CD1c-positive myeloid dendritic cell (primary cell): Measurements from ENCODE around the gene ACADS.
A peak's percentile ranks its signal among the peaks of the same experiment; 100 is the strongest.

Source experiments
- DNase-seq: peaks from one replicate; pipeline ENCODE4 v3.0.0-alpha.2; 2016; ENCODE audit errors: extremely low spot score

The ACADS gene, protein sequence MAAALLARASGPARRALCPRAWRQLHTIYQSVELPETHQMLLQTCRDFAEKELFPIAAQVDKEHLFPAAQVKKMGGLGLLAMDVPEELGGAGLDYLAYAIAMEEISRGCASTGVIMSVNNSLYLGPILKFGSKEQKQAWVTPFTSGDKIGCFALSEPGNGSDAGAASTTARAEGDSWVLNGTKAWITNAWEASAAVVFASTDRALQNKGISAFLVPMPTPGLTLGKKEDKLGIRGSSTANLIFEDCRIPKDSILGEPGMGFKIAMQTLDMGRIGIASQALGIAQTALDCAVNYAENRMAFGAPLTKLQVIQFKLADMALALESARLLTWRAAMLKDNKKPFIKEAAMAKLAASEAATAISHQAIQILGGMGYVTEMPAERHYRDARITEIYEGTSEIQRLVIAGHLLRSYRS

DNA sequence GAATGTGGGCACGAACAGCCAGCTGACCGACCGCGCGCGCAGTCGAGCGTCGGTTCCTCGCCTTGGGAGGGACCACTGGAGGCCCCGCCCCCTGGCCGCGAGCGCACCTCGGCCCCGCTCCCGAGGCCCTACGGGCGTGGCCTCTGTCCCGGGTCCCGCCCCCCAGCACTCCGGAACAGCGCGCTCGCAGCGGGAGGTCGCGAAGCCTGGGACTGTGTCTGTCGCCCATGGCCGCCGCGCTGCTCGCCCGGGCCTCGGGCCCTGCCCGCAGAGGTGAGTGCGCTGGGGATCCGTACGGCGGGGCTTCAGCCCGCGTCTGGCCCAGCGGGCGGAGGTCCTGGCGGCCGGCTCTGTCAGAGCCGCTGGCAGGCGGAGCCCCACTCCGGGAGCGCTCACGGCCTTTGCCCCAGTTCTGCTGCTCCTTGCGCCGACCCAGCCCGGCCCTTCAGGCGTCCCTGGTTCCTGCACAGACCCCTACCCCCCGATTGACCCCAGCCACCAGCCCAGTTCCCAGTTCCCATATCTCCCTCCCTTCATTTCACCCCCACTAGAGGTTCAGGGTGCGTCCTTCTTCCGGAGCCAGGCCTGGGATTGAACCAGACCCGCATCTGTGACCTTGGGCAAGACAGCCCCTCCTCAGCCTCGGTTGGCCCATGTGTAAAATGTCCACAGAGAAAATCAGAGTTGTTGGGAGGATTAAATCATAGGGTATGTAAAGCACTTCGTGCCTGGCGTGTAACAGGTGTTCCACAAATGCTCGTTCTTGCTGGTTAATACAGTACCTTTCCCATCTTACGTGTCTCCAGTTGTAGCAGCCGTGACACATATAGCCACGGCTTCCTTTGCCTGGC is at the start of gene ACADS:
TSS of gene ACADS (plus strand) at position 168 of the 851 bp plus-strand sequence. CDS start at position 228, 60 bp downstream.
- peak; percentile 94 for DNase-seq

DNA sequence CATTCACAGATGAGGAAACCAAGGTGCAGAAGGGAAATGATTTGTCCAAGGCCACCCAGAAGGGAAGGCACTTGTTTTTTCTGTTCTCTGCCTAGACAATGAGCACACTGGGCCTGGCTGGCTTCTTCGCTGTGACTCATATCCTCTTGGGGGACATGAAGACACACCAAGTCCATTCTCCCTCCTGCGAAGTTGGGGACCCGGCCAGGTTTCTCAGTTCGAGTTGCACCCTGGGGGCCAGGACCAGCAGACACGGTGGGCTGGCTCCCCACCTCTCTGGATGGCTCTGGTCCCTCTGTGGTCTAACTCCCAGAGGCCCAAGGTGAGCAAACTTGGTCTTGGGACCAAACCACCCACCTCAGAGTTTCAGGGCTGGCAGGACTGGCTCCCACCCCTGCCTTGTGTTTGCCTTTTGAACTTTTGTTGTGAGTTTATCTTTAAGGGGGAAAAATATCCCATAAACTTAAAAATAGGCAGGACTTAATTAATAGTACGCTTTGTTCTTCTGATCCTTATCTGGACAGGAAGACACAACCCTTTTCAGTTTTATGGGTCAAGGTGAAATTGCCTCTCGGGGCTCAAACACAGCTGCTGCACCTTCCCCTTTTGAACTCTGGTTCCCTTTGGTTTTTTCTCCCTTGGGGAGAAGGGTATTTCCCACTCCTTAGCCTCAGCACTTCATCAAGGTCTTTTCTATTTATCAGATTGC is 47.7 kb upstream of the ACADS start:
- DNase-seq: peak; percentile 51

DNA sequence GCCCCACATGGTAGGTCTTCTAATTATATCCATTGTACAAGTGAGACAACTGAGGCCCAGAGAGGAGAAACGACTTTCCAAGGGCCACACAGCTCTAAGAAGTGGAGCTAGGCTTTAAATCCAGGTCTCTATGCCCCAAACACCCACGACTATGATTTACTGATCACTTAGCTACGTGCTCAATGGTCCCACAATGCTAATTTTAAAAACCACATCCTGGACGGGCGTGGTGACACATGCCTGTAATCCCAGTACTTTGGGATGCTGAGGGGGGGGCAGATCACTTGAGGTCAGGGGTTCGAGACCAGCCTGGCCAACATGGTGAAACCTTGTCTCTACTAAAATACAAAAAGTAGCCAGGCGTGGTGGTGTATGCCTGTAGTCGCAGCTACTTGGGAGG is 47.1 kb upstream of the ACADS start:
- no peak for DNase-seq

DNA sequence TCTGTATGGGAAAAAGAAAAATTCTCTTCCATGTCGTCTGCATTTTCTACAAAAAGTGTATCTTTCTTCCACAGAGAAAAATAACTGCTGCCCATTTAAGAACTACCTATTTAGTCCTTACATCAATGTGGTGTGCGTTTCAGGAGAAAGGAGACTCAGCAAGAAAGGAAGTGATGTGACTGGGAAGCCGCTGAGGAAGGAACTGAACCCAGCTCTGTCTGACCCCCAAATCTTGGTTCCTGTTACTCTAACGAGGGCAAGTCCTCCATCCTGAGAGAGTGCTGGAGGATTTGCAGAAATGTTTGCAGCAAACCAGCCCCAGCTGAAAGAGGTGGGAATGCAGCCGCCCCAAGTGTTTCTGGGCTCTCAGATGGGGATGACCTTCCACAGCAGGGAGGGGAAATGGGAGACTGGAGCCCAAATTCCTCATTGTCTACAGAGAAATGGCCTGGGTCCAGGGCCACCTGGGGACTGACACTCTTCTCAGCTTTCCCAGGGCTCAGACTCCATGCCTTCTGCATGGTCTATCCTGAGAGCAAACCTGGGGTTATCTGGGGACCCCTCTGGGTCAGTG is 45.4 kb upstream of the ACADS start:
- peak; percentile 76 for DNase-seq

DNA sequence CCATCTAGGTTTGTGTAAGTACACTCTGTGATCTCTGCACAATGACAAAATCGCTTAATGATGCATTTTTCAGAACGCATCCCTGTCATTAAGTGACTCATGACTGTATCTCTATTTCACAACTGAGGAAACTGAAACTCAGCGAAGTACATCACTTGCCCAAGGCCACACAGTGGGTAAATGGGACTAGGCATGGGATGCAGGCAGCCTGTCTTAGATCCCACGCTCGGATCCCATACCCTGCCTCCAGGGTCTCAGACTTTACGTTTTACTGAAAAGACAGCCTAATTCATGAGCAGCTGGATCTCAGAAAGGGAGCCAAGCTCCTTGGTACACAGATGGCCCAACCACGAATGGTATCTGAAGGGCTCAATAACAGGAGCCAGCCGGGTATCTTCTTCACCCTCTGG is 41.1 kb upstream of the ACADS start:
- DNase-seq: peak; percentile 86

DNA sequence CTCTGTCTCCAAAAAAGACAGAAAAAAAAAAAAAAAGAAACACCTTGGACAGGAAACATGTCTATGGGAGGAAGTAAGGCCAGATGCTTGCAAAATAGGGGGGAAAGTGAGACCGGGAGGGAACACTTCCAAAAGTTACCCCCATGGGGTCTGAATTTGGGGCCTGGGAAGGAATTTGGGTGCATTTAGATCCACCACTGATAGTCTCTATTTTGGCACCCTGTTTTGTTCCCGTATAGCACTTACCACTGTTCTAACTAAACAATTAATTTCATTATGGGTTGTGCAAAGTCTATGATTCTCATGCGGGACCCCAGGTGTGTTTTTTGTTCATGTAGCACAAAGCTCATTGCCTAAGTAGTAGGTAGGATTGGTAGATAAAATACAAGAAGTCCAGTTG is 40.1 kb upstream of the ACADS start:
- DNase-seq: no peak

DNA sequence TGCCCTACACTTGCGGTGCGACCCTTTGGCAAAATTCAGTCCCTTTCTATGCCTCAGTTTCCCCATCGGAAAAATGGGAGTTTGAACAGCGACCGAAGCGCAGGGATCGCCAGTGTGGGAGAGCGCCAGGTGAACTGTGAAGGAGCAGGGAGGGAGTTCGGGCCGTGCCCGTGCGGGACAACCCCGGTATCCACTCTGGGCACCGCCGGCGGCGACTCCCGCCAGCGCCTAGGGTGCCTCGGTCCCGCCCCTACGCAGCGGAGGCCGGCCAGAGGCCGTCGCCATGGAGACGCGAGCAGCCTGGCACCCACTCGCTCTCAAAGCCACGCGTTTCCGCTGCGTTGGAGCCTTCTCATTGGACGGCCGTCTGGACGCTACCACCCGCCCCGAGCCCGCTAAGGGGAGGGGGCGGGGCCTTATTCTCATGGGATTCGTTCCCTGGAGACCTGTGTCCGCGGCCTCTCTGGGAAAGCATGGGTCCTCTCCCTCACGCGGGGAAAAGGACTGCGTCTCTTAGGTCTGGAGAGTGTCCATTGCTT is 39.4 kb upstream of the ACADS start:
- DNase-seq: peak; percentile 99

DNA sequence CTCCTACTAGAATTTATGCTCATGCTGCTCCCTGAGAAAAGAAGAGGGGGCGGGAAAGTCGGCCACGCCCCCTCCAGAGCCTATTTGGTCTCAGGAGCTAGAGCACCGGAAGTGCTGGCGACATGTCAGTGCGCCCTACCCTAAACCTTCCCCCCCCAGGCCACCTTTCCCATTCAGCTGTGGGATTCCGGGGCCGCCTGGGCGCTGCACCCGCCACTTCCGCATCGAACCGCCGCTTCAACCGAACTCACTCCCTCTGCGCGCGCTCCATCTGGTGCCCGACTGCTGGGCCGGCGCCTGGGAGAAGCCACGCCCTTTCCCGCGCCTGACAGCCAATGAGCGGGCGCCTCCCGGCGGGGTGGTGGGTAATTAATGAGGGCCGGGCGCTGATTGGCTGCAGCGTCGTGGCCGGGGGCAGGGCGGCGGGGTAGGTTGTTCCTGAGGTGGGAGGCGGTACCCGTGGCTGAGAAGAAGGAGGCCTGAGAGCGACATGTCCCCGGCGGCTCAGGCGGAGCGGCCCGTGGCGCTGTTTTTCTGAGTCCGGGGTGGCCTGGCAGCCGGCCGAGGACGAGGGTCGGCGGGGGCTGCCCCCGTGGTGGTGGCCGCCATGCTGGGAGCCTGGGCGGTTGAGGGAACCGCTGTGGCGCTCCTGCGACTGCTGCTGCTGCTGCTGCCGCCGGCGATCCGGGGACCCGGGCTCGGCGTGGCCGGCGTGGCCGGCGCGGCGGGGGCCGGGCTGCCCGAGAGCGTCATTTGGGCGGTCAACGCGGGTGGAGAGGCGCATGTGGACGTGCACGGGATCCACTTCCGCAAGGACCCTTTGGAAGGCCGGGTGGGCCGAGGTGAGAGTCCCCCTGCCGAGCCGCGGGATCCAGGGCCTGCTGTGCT is 38.7 kb upstream of the ACADS start, which contains the start of gene MLEC:
TSS of gene MLEC (plus strand) at position 460 of the 888 bp plus-strand sequence. CDS start at position 608, 148 bp downstream.
- DNase-seq: peak; percentile 99

DNA sequence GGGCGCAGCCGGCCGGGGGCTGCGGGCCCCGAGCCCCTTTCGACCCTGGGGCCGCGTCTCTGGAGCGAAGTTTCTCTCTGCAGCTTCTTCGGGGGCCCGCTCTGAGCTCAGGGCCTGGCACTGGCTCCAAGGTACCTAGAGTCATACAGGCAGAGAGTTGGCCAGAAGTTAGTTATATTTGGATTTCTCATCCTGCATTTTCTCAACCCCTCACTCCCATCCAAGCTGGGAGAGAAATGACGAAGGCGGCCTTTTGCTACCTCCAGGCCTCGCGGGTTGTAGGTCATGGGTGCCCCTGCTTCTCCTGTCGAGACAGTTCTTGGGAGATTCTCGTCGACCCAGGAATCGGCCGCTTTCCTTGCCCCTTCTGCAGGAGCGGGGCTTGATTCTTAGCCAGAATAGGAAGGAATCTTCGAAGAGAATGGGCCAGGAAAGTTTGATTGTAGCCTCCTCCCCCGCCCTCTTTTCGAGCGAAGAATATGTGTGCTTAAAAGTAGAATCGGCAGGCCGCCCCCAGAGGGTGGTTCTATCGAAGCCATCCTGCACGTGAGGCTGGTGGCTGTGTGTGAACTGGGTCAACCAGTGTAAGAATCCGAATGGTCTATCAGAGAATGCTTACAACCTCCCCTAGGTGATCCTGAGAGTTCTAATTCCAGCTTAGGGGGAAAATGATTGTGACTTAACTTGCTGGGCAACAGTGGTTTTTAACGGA is 37.9 kb upstream of the ACADS start:
- peak; percentile 44 for DNase-seq

DNA sequence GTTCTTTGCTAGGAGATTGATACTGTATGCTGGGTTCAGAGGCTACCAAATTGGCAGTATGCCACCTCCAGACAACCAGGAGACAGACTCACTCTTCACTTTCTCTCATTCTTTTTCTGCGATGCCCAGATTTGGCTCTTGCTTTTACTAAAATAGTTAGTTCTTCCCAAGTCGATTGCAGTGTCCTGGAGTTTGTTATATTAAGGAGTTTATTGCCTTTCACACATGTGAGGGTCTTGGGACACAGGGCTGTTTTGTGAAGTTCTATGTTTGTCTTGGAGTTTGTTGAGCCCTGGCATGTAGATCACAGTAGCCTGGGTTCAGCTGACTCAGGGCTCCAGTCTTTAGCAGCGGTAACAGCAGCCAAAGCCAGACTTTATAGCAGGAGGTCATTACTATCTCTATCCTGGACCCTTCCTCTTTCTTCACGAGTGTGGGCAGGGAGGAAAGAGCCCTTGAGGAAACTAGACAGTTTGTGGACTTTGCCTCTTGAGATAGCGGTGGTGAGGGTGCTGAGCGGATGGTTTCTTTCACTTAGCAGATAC is 37.0 kb upstream of the ACADS start:
- peak; percentile 63 for DNase-seq

DNA sequence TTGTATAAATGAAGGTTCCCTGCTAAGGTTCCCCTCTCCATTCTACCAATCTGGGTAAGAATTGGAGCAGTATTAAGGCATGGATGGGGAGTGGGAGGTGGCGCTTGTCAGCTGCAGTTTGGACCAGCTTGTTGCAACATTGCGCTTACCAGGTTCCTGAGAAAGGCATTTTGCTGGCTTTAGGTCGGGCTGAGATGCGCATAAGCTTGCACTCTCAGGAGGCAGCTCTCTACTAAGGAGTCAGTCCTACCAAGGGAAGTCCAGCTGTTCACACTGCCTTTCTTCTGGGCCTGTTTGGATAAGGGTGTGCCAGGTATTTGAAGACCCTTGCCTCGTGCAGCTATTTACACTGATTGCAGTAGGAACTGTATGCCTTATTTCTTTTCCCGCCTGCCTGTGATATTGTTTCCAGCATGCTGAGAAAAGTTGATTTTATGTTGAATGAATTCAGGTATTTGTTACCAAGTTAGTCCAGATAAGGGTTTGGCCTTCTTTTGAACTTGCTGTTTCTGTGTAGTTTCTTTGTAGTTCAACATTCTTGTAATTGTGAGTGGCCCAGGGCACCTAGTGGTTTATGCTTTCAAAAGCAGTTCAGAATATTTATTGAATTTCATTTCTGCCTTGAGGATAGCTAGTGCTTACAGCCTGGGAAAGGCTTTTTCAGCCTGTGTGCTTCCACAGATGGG is 36.1 kb upstream of the ACADS start:
- DNase-seq: no peak

DNA sequence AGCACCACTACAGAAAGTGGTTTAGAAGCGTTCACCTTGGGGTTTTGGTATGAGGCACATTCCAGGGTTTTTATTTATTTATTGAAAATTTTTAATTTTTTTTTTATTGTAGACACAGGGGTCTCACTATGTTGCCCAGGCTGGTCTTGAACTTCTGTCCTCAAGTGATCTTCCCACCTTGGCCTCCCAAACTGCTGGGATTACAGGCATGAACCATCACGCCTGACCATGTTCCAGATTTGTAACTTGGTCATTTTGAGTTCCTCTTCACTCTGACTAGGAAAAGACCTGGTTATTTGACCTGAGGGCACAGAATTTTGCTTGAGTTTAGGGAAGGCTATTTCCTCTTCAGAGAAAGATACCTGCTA is 35.6 kb upstream of the ACADS start:
- no peak for DNase-seq

DNA sequence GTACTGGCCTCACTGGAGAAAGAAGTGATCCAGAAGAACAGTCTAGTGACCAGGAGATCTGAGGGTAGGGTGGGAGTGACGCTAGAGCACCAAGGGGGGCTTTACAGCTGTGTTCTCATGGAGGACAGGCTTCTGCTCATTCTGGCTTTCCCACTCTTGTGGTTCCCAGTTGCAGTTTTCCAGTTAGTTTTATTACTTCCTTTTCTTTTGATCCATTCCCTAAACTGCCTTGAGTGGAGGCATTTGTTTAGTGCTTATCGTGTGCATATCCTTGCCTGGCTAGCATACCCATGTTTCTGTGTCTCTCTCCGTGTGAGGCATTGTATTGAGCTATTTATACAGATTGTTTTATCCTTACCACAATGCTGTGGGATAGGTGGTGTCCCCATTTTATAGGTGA is 34.6 kb upstream of the ACADS start:
- DNase-seq: no peak

DNA sequence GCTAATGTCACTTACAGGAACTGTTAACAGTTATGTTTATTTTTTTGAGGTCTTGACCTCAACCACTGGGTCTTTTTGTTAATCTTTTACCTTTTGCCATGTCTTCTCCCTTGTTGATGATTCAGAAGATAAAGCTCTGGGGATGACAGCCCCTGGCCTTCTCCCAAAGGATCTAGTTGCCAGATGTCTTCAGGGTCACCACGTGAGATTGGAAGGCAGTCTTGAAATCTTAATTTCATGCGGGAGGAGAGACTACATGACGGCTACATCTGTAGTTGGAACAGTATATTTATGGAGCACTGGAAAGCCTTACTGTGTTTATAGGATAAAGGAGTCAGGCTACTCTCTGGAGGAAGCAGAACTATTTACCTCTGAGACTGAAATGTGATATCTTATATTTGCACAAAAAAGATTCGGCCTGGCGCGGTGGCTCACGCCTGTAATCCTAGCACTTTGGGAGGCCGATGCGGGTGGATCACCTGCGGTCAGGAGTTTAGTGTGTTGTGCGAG is 33.0 kb upstream of the ACADS start:
- no peak for DNase-seq

DNA sequence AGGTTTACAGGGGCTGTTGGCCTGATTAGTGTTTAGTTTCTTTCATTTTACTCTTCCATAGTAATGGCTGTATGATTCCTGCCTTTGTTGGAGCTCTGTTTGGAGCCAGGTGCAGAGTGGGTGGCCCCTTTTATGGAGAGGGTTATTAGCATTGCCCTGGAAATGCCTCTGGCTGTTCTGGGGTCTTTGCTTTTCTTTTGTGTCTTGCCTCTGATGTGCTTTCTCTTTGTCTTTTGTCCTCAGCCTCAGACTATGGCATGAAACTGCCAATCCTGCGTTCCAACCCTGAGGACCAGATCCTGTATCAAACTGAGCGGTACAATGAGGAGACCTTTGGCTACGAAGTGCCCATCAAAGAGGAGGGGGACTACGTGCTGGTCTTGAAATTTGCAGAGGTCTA is 31.8 kb upstream of the ACADS start:
- no peak for DNase-seq

DNA sequence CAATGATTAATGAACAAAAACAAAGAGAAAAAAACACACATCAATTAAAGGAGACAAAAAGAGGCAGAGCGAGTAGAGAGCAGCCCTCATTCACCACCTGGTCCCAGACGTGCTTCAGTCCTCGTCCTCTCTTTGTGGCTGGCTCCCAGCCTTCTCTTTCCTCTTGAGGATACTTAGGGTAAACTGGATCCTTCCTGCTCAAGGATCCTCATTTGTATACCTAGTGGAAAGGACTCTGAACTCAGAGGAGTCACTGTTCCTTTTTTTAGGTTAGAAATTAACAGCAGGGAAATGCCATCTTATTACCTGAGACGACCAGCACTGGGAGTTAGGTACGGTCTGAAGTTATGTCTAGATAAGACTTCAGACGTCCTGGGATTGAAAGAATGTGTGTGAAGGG is 29.0 kb upstream of the ACADS start:
- no peak for DNase-seq

DNA sequence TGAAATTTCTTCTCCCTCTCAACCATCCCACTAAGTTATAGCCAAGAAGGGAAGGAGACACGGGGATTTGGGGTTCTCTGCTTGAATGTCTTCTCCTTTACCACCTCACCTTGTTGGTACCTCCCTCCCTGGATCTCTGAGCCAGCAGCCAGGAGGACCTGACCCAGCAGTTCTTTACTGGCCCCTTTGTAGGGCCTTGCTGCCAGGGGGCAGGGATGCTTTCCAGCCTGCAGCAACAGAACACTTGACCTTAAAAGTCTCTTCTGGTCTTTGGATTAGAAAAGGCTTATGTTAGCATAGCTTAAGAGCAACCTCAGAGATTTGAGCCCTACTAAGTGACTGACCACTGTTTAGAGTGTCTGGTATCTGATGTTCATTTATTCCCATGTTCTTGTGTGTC is 28.3 kb upstream of the ACADS start:
- DNase-seq: no peak

DNA sequence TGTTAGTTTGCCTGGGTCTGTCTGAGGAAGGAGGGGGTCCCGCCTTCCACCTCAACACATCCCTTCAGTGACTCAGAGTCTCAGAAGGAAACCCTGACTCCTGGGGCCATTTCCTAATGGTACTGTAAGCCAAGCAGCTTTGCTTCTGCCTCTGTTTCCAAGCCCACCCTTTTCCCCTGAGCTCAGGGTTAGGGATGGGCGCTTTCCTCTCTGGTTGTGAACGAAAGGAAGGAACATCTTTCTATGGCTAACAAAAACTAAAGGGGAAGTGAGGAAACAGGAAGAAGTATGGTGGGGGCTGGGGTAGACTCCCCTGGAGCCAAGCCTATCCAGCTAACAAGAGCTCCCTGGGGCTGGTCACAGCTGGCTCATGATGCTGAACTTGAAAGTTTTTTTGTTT is 27.0 kb upstream of the ACADS start:
- peak; percentile 40 for DNase-seq

DNA sequence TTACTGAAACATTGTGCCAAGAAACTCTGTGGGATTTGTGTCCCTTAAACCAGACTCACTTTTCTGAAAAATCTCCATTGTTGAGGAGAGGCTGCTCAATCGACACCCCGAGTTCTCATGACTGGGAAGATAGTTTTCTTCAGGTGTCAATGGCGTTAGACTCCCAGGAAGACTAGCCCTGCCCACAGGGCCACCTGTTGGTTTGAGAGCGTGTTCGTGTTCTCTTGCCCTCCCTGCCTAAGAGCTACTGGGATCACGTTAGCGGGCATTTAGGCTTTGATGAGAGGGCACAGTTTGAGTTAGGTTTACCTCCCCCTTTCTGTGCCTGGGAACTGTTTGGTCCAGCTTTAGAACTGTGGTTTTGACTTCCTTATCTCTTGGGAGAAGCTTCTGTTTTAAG is 26.1 kb upstream of the ACADS start:
- no peak for DNase-seq
